ENCODE results near the gene VTI1A. TPM values are rescaled to one million over a fixed set of nuclear protein-coding genes. Genes with fewer than 3 reads are reported as not detected.

VTI1A gene
- total RNA-seq, 1 donor from 2014 or later = 34.2 TPM

- peaks cover 7% of the 10 kb centered on the region for H3K4me1 Mint-ChIP-seq
- DNase-seq (ENCODE audit: low read depth, low spot score) = no peak
- H3K27ac Mint-ChIP-seq (ENCODE audit: unreplicated experiment) = no peak overlapping the region
- no peaks in the 10 kb centered on the region for H3K27me3 Mint-ChIP-seq (ENCODE audit: low read depth)
- no peak overlapping the region for H3K4me3 Mint-ChIP-seq
- H3K9me3 Mint-ChIP-seq = no peaks in the 10 kb centered on the region
- H3K36me3 Mint-ChIP-seq (ENCODE audit: low read depth) = peaks cover 20% of the 10 kb centered on the region
- TF ChIP-seq, protein P1, sequence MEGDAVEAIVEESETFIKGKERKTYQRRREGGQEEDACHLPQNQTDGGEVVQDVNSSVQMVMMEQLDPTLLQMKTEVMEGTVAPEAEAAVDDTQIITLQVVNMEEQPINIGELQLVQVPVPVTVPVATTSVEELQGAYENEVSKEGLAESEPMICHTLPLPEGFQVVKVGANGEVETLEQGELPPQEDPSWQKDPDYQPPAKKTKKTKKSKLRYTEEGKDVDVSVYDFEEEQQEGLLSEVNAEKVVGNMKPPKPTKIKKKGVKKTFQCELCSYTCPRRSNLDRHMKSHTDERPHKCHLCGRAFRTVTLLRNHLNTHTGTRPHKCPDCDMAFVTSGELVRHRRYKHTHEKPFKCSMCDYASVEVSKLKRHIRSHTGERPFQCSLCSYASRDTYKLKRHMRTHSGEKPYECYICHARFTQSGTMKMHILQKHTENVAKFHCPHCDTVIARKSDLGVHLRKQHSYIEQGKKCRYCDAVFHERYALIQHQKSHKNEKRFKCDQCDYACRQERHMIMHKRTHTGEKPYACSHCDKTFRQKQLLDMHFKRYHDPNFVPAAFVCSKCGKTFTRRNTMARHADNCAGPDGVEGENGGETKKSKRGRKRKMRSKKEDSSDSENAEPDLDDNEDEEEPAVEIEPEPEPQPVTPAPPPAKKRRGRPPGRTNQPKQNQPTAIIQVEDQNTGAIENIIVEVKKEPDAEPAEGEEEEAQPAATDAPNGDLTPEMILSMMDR (conservative IDR thresholded peaks at IDR 0.05) = no peak
Observed at GRCh38 chr10:112465299-112465883, 18.4 kb downstream of the VTI1A start.

DNA sequence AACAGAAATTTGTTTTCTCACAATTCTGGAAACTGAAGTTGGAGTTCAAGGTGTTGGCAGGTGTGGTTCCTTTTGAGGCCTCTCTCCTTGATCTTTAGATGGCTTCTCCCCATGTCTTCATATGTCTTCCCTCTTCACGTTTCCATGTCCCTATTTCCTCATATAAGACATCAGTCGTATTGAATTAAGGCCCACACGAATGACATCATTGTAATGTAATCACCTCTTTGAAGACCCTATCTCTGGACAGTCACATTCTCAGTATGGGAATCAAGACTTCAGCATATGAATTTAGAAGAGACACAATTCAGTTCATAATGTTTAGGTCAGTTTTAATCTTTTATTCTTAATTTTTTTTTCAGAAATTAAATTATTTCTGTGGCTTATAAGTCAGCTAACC is 19.8 kb downstream of the VTI1A start:
- TF ChIP-seq, protein P1 (conservative IDR thresholded peaks at IDR 0.05) = no peak
- H3K27ac Mint-ChIP-seq (ENCODE audit: unreplicated experiment) = no peak overlapping the region
- H3K9me3 Mint-ChIP-seq = no peaks in the 10 kb centered on the region
- H3K4me3 Mint-ChIP-seq = no peak overlapping the region
- DNase-seq (ENCODE audit: low read depth, low spot score) = no peak
- no peaks in the 10 kb centered on the region for H3K27me3 Mint-ChIP-seq (ENCODE audit: low read depth)
- H3K4me1 Mint-ChIP-seq = peaks cover 9% of the 10 kb centered on the region
- peaks cover 20% of the 10 kb centered on the region for H3K36me3 Mint-ChIP-seq (ENCODE audit: low read depth)

DNA sequence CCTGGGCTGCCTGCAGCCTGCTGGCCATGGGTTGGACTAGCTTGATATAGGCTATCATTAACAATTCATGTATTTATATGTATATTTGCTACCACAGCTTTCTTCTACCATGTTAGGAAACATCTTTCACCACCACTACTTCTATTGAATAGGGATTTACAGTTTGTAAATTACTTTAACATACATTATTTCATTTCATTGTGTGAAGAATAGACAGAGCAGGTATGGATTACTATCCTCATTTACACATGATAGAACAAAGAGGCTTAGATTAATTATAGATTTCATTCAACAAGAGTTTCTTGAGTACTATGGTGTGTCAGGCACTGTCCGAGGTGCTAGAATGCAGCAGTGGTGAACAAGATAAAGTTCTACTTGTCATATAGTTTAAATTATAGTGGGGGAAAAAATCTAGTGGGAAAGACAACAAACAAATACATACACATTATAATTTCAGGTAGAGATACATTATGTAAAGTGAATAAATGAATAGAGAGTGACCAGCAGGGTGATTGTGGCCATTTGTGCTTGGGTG is 20.6 kb downstream of the VTI1A start:
- Mint-ChIP-seq H3K36me3 (ENCODE audit: low read depth) (peaks cover 20% of the 10 kb centered on the region), H3K27me3 (ENCODE audit: low read depth) (no peaks in the 10 kb centered on the region), H3K4me1 (peaks cover 13% of the 10 kb centered on the region), H3K4me3 (no peak overlapping the region), H3K9me3 (no peaks in the 10 kb centered on the region), H3K27ac (ENCODE audit: unreplicated experiment) (no peak overlapping the region)
- TF ChIP-seq, protein P1 (conservative IDR thresholded peaks at IDR 0.05) = no peak
- DNase-seq (ENCODE audit: low read depth, low spot score) = no peak

DNA sequence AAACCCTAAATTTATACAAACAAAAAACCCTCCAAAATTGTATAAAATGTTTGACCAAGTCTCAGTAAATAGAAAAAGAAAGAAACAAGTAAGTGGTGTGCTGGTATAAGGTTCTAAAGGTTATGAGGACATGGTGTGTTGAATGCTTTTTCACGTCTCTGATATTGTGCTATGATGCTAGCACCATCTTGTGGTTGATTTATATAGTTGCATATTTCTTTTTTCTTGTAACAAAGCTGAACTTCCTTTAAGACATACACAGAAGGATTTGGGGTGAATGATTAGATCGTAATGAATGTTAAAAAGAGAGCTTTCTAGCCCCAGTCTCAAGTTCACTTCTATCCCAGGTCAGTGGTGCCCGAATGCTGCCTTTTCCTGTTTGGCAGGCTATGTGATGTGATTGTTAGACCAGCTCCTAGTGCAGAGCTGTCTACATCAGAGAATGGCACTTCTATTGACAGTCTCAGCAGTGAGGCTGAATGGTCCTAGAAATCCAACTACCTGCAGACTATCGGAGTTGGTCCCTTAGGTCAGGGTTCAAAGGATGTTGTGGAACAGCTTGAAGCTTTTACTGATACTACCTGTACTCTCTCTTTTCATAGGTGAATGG is 25.0 kb downstream of the VTI1A start:
- Mint-ChIP-seq H3K27ac (ENCODE audit: unreplicated experiment) (no peak overlapping the region), H3K36me3 (ENCODE audit: low read depth) (no peaks in the 10 kb centered on the region), H3K4me3 (no peak overlapping the region), H3K9me3 (no peaks in the 10 kb centered on the region), H3K27me3 (ENCODE audit: low read depth) (no peaks in the 10 kb centered on the region), H3K4me1 (peaks cover 13% of the 10 kb centered on the region)
- TF ChIP-seq, protein P1 (conservative IDR thresholded peaks at IDR 0.05) = peak; percentile 83
- DNase-seq (ENCODE audit: low read depth, low spot score) = no peak

DNA sequence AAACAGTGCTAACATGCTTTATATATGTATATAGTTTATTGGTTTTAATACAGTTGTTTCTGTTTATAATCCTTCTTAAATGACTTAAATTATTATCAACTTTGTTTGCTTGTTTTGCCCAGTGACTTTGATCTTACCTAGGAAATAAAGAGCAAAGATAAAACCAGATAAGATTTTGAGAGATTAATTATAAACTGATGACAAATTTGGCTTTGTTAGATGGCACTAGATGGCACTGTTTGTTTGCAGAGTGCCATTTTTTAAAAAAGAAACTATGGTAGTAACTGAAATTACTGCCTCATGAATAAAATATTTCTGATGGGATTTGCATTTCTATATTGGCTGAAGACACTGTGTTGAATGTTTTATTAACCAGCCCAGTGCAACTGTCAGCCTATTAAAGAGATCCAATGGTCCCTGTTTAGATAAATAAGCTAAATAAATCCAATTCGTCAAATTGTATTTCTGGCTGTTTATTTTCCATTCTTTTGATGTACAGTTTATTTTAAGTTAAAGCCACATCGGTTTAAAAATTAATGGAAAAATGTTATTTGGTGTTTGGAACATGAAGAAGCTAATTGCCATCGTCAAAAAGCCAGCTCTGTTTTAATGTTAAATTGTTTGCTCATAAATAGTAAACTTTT is 28.7 kb downstream of the VTI1A start:
- H3K36me3 Mint-ChIP-seq (ENCODE audit: low read depth) = no peaks in the 10 kb centered on the region
- peaks cover 6% of the 10 kb centered on the region for H3K4me1 Mint-ChIP-seq
- no peaks in the 10 kb centered on the region for H3K27me3 Mint-ChIP-seq (ENCODE audit: low read depth)
- no peak for DNase-seq (ENCODE audit: low read depth, low spot score)
- no peak overlapping the region for H3K27ac Mint-ChIP-seq (ENCODE audit: unreplicated experiment)
- H3K9me3 Mint-ChIP-seq = no peaks in the 10 kb centered on the region
- TF ChIP-seq, protein P1 (conservative IDR thresholded peaks at IDR 0.05) = peak; percentile 56
- H3K4me3 Mint-ChIP-seq = no peak overlapping the region

Measured in neural crest cell (in vitro differentiated cells).